ENCODE results near the gene SAT2. TPM values are rescaled to one million over a fixed set of nuclear protein-coding genes. Genes with fewer than 3 reads are reported as not detected.
A peak's percentile ranks its signal among the peaks of the same experiment; 100 is the strongest.

Gene SAT2
- total RNA-seq, 1 experiment from 2014 or later, result 52.0 TPM

DNA sequence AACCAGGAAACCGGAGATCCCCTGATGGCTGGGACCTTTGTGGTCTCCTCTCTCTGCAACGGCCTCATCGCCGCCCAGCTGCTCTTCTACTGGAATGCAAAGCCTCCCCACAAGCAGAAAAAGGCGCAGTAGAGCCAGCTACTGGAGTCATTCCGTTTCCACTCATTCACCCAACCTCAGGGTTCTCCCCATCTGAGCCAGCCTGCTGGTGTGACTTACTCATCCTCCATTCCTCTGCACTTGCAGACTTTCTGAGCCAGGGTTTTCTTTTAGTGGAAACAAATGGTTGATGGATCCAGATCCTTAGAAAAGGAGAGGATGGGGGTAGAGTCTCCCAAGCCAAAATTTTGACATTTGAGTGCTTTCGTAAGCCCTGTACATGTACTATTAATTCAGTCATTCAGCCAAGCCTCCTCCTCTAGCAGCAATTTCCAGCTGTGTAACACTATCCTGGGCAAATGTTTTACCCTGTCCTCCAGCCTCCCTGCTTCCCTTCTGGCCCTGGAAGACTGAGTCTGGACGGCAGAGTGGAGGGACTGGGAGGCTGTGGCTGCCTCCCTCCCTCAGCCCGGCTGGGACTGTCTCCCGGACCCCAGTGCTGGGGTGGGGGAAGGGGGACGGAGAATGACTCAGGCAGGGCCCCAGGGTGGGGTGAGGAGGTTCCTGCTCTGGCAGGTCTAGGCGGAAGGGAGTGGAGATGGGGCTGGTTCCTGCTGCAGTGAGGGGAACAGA is 40.0 kb downstream of the SAT2 start:
- DNase-seq, result peak; percentile 45 to 71
- H3K9me3 ChIP-seq (ENCODE audit: insufficient read depth, low read depth), result no peaks in the 10 kb centered on the region
- peak overlapping the region; percentile 97 for H3K27ac ChIP-seq
- H3K27me3 ChIP-seq (ENCODE audit: insufficient read depth, low read depth), result no peaks in the 10 kb centered on the region
- no peaks in the 10 kb centered on the region; the same call in 1 of the 2 replicates for H4K20me1 ChIP-seq (ENCODE audit: insufficient read depth)
- H3K79me2 ChIP-seq (ENCODE audit: low read depth), result peaks cover 43% of the 10 kb centered on the region
- peaks cover 46% of the 10 kb centered on the region for H3K4me1 ChIP-seq (replicated peaks; ENCODE audit: insufficient read depth)
- intact Hi-C loops (cut with micrococcal nuclease; ENCODE audit: unreplicated experiment), result loop anchor here (1.0 to 10.0 kb wide), 5 partner anchors 15 to 543 kb away; partner anchors contain the start of genes CHD3, CYB5D1, DNAH2 and NAA38
- no peaks in the 10 kb centered on the region for H3K9me2 ChIP-seq (ENCODE audit: insufficient read depth)
- BruUV-seq (replicated peaks), result no TSS peak
- TF ChIP-seq, protein P1, sequence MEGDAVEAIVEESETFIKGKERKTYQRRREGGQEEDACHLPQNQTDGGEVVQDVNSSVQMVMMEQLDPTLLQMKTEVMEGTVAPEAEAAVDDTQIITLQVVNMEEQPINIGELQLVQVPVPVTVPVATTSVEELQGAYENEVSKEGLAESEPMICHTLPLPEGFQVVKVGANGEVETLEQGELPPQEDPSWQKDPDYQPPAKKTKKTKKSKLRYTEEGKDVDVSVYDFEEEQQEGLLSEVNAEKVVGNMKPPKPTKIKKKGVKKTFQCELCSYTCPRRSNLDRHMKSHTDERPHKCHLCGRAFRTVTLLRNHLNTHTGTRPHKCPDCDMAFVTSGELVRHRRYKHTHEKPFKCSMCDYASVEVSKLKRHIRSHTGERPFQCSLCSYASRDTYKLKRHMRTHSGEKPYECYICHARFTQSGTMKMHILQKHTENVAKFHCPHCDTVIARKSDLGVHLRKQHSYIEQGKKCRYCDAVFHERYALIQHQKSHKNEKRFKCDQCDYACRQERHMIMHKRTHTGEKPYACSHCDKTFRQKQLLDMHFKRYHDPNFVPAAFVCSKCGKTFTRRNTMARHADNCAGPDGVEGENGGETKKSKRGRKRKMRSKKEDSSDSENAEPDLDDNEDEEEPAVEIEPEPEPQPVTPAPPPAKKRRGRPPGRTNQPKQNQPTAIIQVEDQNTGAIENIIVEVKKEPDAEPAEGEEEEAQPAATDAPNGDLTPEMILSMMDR (conservative IDR thresholded peaks at IDR 0.05), result no peak
- no peak for TF ChIP-seq EZH2 (IDR thresholded peaks at IDR 0.05; ENCODE audit: low read depth)
- ChIA-PET POLR2A (ENCODE audit: unreplicated experiment) (interaction anchor here (0.6 kb wide), 1 partner anchor 154 kb away, joined by 3 read pairs; no protein-coding TSS in a partner anchor), CTCF (interaction anchor here (0.6 to 0.9 kb wide), 4 partner anchors 27 to 129 kb away, joined by 3 to 4 read pairs (median 4); no protein-coding TSS in a partner anchor)
- H3F3A ChIP-seq (ENCODE audit: insufficient read depth, low read depth), result peaks cover 48% of the 10 kb centered on the region
- no peak overlapping the region for H2AFZ ChIP-seq
- H3K4me2 ChIP-seq, result peak overlapping the region; percentile 91
- peak overlapping the region; percentile 83; the same call in 1 of the 2 replicates for H3K4me3 ChIP-seq
- H3K36me3 ChIP-seq (ENCODE audit: low read depth), result no peaks in the 10 kb centered on the region

DNA sequence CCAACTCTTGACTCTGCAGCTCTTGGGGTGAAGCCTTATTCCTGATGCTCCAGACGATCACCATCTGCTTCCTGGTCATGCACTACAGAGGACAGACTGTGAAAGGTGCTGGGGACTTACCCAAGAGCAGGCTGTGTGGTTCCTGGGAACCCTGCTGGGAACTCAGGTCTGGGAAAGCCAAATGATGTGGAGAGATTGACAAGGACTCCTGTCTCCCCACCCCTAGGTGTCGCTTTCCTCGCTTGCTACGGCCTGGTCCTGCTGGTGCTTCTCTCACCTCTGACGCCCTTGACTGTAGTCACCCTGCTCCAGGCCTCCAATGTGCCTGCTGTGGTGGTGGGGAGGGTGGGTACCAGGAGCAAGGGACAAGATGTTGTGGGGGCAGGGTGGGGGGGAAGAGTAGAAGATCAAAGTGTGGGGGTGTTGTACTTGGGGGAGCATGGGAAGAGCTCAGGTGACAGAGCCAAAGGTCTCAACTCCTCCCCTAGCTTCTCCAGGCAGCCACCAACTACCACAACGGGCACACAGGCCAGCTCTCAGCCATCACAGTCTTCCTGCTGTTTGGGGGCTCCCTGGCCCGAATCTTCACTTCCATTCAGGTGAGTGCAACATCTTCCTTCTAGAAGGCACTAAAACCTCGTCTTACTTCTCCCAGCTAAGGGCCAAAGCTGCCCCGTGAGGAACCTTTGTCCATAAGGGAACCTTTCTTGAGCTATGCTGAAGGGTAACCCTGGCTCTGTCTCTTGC is 40.8 kb downstream of the SAT2 start:
- no peaks in the 10 kb centered on the region for H3K27me3 ChIP-seq (ENCODE audit: insufficient read depth, low read depth)
- DNase-seq, result peak; percentile 63 to 74
- H3K27ac ChIP-seq, result no peak overlapping the region
- no peaks in the 10 kb centered on the region; the same call in 1 of the 2 replicates for H4K20me1 ChIP-seq (ENCODE audit: insufficient read depth)
- peaks cover 44% of the 10 kb centered on the region for H3F3A ChIP-seq (ENCODE audit: insufficient read depth, low read depth)
- no peaks in the 10 kb centered on the region for H3K36me3 ChIP-seq (ENCODE audit: low read depth)
- ChIA-PET CTCF (interaction anchor here (0.5 to 0.9 kb wide), 5 partner anchors 18 to 130 kb away, joined by 3 to 6 read pairs (median 4); no protein-coding TSS in a partner anchor), POLR2A (ENCODE audit: unreplicated experiment) (interaction anchor here (0.6 kb wide), 3 partner anchors 99 to 153 kb away, joined by 3 to 7 read pairs (median 3); partner anchors contain the start of gene ZBTB4)
- TF ChIP-seq EZH2 (IDR thresholded peaks at IDR 0.05; ENCODE audit: low read depth), result no peak
- TF ChIP-seq, protein P1 (conservative IDR thresholded peaks at IDR 0.05), result peak; percentile 63
- H3K9me3 ChIP-seq (ENCODE audit: insufficient read depth, low read depth), result no peaks in the 10 kb centered on the region
- H3K79me2 ChIP-seq (ENCODE audit: low read depth), result peaks cover 43% of the 10 kb centered on the region
- H3K4me2 ChIP-seq, result peak overlapping the region; percentile 91
- peak overlapping the region; percentile 83; the same call in 1 of the 2 replicates for H3K4me3 ChIP-seq
- no peak overlapping the region for H2AFZ ChIP-seq
- H3K9me2 ChIP-seq (ENCODE audit: insufficient read depth), result no peaks in the 10 kb centered on the region
- peaks cover 43% of the 10 kb centered on the region for H3K4me1 ChIP-seq (replicated peaks; ENCODE audit: insufficient read depth)
- intact Hi-C loops (cut with micrococcal nuclease; ENCODE audit: unreplicated experiment), result loop anchor here (2.0 to 10.0 kb wide), 4 partner anchors 14 to 542 kb away; partner anchors contain the start of genes CHD3, CYB5D1, NAA38 and SLC16A11
- no TSS peak for BruUV-seq (replicated peaks)

Measured in PC-9 (cell line).